ENCODE results near the gene MTSS2.

DNA sequence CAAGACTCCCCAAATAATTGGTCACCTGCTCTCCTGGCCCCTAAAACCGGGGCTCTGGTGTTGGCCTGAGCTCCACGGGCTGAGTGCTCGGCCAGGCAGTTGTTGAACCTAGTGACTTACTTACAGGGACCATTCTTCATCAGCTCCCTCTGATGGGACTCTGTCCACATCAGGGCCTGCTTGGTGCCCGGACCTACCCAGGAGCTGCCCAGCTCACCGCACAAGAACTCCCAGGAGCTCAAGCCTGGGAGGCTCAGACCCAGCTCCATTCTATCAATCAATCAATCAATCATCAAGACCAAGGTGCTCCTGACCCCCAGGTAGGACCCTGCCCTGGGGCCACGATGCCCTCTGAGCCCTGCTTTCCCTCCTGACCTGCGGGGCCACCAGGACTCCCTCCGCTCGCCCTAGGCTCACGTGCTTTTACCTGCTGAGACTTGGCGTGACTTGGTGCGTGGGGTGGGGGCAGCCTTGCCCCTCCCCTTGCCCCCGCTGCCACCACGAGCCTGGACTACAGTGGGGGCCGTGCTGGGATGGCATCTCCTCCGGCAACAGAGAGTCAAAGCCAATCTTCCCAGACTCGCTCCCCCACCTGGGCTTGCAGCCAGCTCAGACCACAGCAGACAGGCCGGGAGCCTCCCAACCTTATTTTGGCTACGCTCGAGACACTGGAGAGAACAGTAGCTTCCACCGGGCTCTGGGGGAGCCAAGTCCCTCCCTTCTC lies 23.8 kb downstream of the MTSS2 start:
- TF ChIP-seq, protein P1, sequence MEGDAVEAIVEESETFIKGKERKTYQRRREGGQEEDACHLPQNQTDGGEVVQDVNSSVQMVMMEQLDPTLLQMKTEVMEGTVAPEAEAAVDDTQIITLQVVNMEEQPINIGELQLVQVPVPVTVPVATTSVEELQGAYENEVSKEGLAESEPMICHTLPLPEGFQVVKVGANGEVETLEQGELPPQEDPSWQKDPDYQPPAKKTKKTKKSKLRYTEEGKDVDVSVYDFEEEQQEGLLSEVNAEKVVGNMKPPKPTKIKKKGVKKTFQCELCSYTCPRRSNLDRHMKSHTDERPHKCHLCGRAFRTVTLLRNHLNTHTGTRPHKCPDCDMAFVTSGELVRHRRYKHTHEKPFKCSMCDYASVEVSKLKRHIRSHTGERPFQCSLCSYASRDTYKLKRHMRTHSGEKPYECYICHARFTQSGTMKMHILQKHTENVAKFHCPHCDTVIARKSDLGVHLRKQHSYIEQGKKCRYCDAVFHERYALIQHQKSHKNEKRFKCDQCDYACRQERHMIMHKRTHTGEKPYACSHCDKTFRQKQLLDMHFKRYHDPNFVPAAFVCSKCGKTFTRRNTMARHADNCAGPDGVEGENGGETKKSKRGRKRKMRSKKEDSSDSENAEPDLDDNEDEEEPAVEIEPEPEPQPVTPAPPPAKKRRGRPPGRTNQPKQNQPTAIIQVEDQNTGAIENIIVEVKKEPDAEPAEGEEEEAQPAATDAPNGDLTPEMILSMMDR (IDR thresholded peaks at IDR 0.05) = no peak
- TF ChIP-seq POLR2A (IDR thresholded peaks at IDR 0.05) = no peak

Measured in adrenal gland (tissue), 5 donors.